ENCODE measurements around the gene FAM53B. TPM values are rescaled to one million over a fixed set of nuclear protein-coding genes. Genes with fewer than 3 reads are reported as not detected.

The FAM53B gene
- total RNA-seq, 4 donors from 2014 or later, result 72.7 to 92.1 (median 80.5) TPM

- H3K4me1 ChIP-seq, result peaks cover 3 to 67% (median 62%) of the 10 kb centered on the region in 4 donors
- peak overlapping the region in 3 of 4 donors; percentile 74 to 83 (median 79) for H3K27ac ChIP-seq
- H3K36me3 ChIP-seq, result peaks cover 0 to 18% (median 0%) of the 10 kb centered on the region in 3 donors
- TF ChIP-seq POLR2A (IDR thresholded peaks at IDR 0.05) (no peak), CTCF (IDR thresholded peaks at IDR 0.05) (no peak)
- DNase-seq, result peak in 2 of 3 donors; percentile 48 to 59
- H3K9me3 ChIP-seq, result no peaks in the 10 kb centered on the region
- H3K4me3 ChIP-seq, result no peak overlapping the region
- no peaks in the 10 kb centered on the region for H3K27me3 ChIP-seq
Measured at GRCh38 chr10:124697837-124698544, 46.2 kb downstream of the FAM53B start.

- peaks cover 3 to 61% (median 57%) of the 10 kb centered on the region in 4 donors for H3K4me1 ChIP-seq
Measured at GRCh38 chr10:124697443-124697836, 46.7 kb downstream of the FAM53B start.

GRCh38 chr10:124696446-124697392, 47.5 kb downstream of the FAM53B start:
- Histone ChIP-seq H3K27me3 (no peaks in the 10 kb centered on the region), H3K27ac (peak overlapping the region; percentile 66 to 83 (median 76)), H3K4me3 (peak overlapping the region in 1 of 4 donors; percentile 15), H3K4me1 (peaks cover 3 to 54% (median 50%) of the 10 kb centered on the region in 4 donors), H3K9me3 (no peaks in the 10 kb centered on the region), H3K36me3 (peaks cover 0 to 21% (median 0%) of the 10 kb centered on the region in 3 donors)
- no peak for DNase-seq
- no peak for TF ChIP-seq CTCF (IDR thresholded peaks at IDR 0.05)

More at GRCh38 chr10:124697443-124697836, 46.7 kb downstream of the FAM53B start:
- Histone ChIP-seq H3K36me3 (peaks cover 0 to 18% (median 0%) of the 10 kb centered on the region in 3 donors), H3K4me3 (no peak overlapping the region), H3K27me3 (no peaks in the 10 kb centered on the region), H3K9me3 (no peaks in the 10 kb centered on the region), H3K27ac (peak overlapping the region; percentile 66 to 83 (median 76))
- peak in 1 of 3 donors; percentile 29 for DNase-seq
- TF ChIP-seq CTCF (IDR thresholded peaks at IDR 0.05) (no peak), POLR2A (IDR thresholded peaks at IDR 0.05) (no peak)

GRCh38 chr10:124695259-124695658, 48.9 kb downstream of the FAM53B start:
- no peak for DNase-seq
- TF ChIP-seq POLR2A (IDR thresholded peaks at IDR 0.05) (no peak), CTCF (IDR thresholded peaks at IDR 0.05) (no peak)
- Histone ChIP-seq H3K27ac (peak overlapping the region in 2 of 4 donors; percentile 45 to 83), H3K27me3 (no peaks in the 10 kb centered on the region), H3K36me3 (peaks cover 0 to 27% (median 0%) of the 10 kb centered on the region in 3 donors), H3K4me3 (no peak overlapping the region), H3K9me3 (no peaks in the 10 kb centered on the region), H3K4me1 (peaks cover 0 to 41% (median 36%) of the 10 kb centered on the region in 4 donors)

GRCh38 chr10:124694481-124695220, 49.5 kb downstream of the FAM53B start:
- peaks cover 0 to 38% (median 31%) of the 10 kb centered on the region in 4 donors for H3K4me1 ChIP-seq
- no peaks in the 10 kb centered on the region for H3K9me3 ChIP-seq
- peak overlapping the region; percentile 38 to 83 (median 47) for H3K27ac ChIP-seq
- no peak for DNase-seq
- peaks cover 0 to 33% (median 0%) of the 10 kb centered on the region in 3 donors for H3K36me3 ChIP-seq
- H3K4me3 ChIP-seq, result no peak overlapping the region
- no peak for TF ChIP-seq CTCF (IDR thresholded peaks at IDR 0.05)
- TF ChIP-seq POLR2A (IDR thresholded peaks at IDR 0.05), result no peak
- H3K27me3 ChIP-seq, result no peaks in the 10 kb centered on the region

Measured in Peyer's patch (tissue), 4 donors.